Trophoblast cell (in vitro differentiated cells and primary cell): ENCODE measurements around the gene DPYD.

ENCODE experiments used
- DNase-seq, 2 donors: peaks; one replicate each; pipeline ENCODE4 v3.0.0-alpha.2; 2016
- H2AFZ ChIP-seq: 2 replicates; pipeline ENCODE4 v1.6.1; 2013; ENCODE audit warnings: low read length, moderate library complexity, mild to moderate bottlenecking; ENCODE audit not compliant: insufficient read depth, poor library complexity
- H2AK5ac ChIP-seq: 2 replicates; pipeline ENCODE4 v1.6.1; 2013; ENCODE audit warnings: mild to moderate bottlenecking, low read length
- H2BK120ac ChIP-seq: 2 replicates; pipeline ENCODE4 v1.6.1; 2013; ENCODE audit warnings: low read length, mild to moderate bottlenecking, moderate library complexity; ENCODE audit not compliant: insufficient read depth, poor library complexity
- H2BK12ac ChIP-seq: 2 replicates; pipeline ENCODE4 v1.6.1; 2013; ENCODE audit warnings: mild to moderate bottlenecking, low read length, moderate library complexity
- H2BK5ac ChIP-seq: 2 replicates; pipeline ENCODE4 v1.6.1; 2013; ENCODE audit warnings: low read length, low read depth, moderate library complexity, mild to moderate bottlenecking; ENCODE audit not compliant: poor library complexity
- H3K14ac ChIP-seq: 2 replicates; pipeline ENCODE4 v1.6.1; 2013; ENCODE audit warnings: mild to moderate bottlenecking, low read length
- H3K18ac ChIP-seq: 2 replicates; pipeline ENCODE4 v1.6.1; 2013; ENCODE audit warnings: mild to moderate bottlenecking, low read length
- H3K23ac ChIP-seq: 2 replicates; pipeline ENCODE4 v1.6.1; 2013; ENCODE audit warnings: low read length
- H3K27ac ChIP-seq: 2 replicates; pipeline ENCODE4 v1.5.1; 2013; ENCODE audit warnings: low read depth, mild to moderate bottlenecking, inconsistent platforms, low read length, moderate library complexity
- H3K27me3 ChIP-seq: 2 replicates; pipeline ENCODE4 v1.6.1; 2013; ENCODE audit warnings: inconsistent platforms, mild to moderate bottlenecking, low read length, moderate library complexity; ENCODE audit not compliant: insufficient read depth
- H3K36me3 ChIP-seq, 2 experiments: 1 replicate in 1 of 2; 2 replicates in 1 of 2; pipeline ENCODE4 v1.6.1; 2013; ENCODE audit warnings: low read length in 2 of 2, mild to moderate bottlenecking in 2 of 2, moderate library complexity in 1 of 2; ENCODE audit not compliant: insufficient read depth in 2 of 2, control insufficient read depth in 1 of 2
- H3K4ac ChIP-seq: 2 replicates; pipeline ENCODE4 v1.6.1; 2013; ENCODE audit warnings: low read depth, mild to moderate bottlenecking, low read length, moderate library complexity
- H3K4me1 ChIP-seq, 2 experiments: 1 replicate in 1 of 2; 2 replicates in 1 of 2; pipeline ENCODE4 v1.6.1; 2013; ENCODE audit warnings: low read length in 2 of 2, mild to moderate bottlenecking in 2 of 2, moderate library complexity in 1 of 2; ENCODE audit not compliant: insufficient read depth in 2 of 2, control insufficient read depth in 1 of 2
- H3K4me2 ChIP-seq: 2 replicates; pipeline ENCODE4 v1.6.1; 2013; ENCODE audit warnings: inconsistent platforms, mild to moderate bottlenecking, low read length, moderate library complexity
- H3K4me3 ChIP-seq: 2 replicates; pipeline ENCODE4 v1.5.1; 2013; ENCODE audit warnings: mild to moderate bottlenecking, low read depth, low read length, inconsistent platforms
- H3K79me1 ChIP-seq: one replicate; pipeline ENCODE4 v1.6.1; 2013; ENCODE audit warnings: low read length
- H3K79me2 ChIP-seq: 2 replicates; pipeline ENCODE4 v1.6.1; 2013; ENCODE audit warnings: low read length, mild to moderate bottlenecking; ENCODE audit not compliant: control insufficient read depth, insufficient read depth, poor library complexity
- H3K9ac ChIP-seq: 2 replicates; pipeline ENCODE4 v1.6.1; 2013; ENCODE audit warnings: mild to moderate bottlenecking, low read length
- H3K9me3 ChIP-seq: 2 replicates; pipeline ENCODE4 v1.6.1; 2013; ENCODE audit warnings: low read depth, mild to moderate bottlenecking, control low read depth, inconsistent platforms, low read length; ENCODE audit not compliant: insufficient read depth
- H4K12ac ChIP-seq: 2 replicates; pipeline ENCODE4 v1.6.1; 2013; ENCODE audit warnings: low read depth, mild to moderate bottlenecking, low read length, moderate library complexity
- H4K8ac ChIP-seq: 2 replicates; pipeline ENCODE4 v1.6.1; 2013; ENCODE audit warnings: low read depth, mild to moderate bottlenecking, low read length, moderate library complexity
- H4K91ac ChIP-seq: one replicate; pipeline ENCODE4 v1.6.1; 2013; ENCODE audit warnings: low read depth, mild to moderate bottlenecking, low read length, moderate library complexity
- WGBS: extraction: QIAGEN DNeasy Blood & Tissue Kit; methylation state at CpG from one replicate; pipeline ENCODE4 v1.1.7; 2013; ENCODE audit warnings: missing lambda C conversion rate; ENCODE audit not compliant: insufficient read length, insufficient coverage; ENCODE audit errors: extremely low coverage; 5-methylcytosine and 5-hydroxymethylcytosine counted together

Gene DPYD

DNA sequence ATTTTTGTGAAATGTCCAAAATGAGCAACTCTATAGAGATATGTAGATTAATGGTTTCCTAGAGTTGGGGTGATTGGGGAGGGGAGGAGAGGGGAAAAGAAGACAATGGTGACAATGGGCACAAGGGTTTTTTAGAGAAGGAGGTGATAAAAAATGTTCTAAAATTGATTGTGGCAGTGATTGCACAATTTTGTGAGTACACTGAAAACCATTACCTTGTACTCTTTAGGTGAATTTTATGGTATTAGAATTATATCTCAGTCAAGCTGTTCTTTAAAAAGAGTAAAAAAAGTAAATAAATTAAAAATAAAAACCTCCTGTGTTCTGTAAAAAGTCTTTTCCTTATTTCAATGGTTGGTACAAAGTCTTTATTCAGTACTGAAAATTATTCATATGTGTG is 869.0 kb downstream of the DPYD start:
- Histone ChIP-seq H3K9ac (no peak overlapping the region), H3K18ac (no peak overlapping the region), H2BK120ac (no peak overlapping the region), H2BK12ac (no peak overlapping the region), H3K4me1 (no peaks in the 10 kb centered on the region), H2AK5ac (no peak overlapping the region), H2BK5ac (no peak overlapping the region), H3K4ac (no peak overlapping the region), H3K36me3 (no peaks in the 10 kb centered on the region), H3K79me2 (no peaks in the 10 kb centered on the region), H4K8ac (no peak overlapping the region), H3K27me3 (no peaks in the 10 kb centered on the region), H3K79me1 (no peaks in the 10 kb centered on the region), H3K23ac (no peak overlapping the region), H2AFZ (no peak overlapping the region), H4K91ac (no peak overlapping the region), H4K12ac (no peak overlapping the region), H3K9me3 (peaks cover 5% of the 10 kb centered on the region), H3K14ac (no peak overlapping the region), H3K27ac (no peak overlapping the region), H3K4me2 (no peak overlapping the region), H3K4me3 (no peak overlapping the region)
- DNase-seq, result no peak

DNA sequence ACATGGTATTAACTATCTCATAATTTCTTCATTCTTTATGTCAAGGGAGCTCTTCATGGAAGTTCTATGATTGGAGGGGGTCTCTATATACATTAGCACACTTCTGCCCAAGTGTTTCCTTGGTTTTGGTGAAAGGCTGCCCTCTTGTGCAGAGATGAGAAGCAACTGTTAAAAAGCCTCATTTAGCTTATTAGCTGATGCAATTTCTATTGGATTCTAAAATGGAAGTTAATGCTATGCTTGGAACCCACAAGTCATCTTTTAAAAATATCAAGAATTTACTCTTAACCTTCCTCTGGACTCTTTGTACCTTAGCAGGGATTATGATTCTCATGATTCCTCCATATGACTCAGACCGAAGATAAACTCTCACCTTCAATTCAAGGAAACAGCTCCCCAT is 870.3 kb downstream of the DPYD start:
- Histone ChIP-seq H3K79me1 (no peaks in the 10 kb centered on the region), H2BK12ac (no peak overlapping the region), H4K12ac (no peak overlapping the region), H3K4ac (no peak overlapping the region), H3K27ac (no peak overlapping the region), H3K14ac (no peak overlapping the region), H2AFZ (no peak overlapping the region), H3K4me1 (no peaks in the 10 kb centered on the region), H3K36me3 (no peaks in the 10 kb centered on the region), H3K27me3 (no peaks in the 10 kb centered on the region), H3K79me2 (no peaks in the 10 kb centered on the region), H3K9ac (no peak overlapping the region), H3K4me2 (no peak overlapping the region), H2BK120ac (no peak overlapping the region), H2BK5ac (no peak overlapping the region), H2AK5ac (no peak overlapping the region), H4K8ac (no peak overlapping the region), H3K18ac (no peak overlapping the region), H3K23ac (no peak overlapping the region), H4K91ac (no peak overlapping the region), H3K9me3 (no peaks in the 10 kb centered on the region), H3K4me3 (no peak overlapping the region)
- DNase-seq, result peak in 1 of 2 donors; percentile 49
- WGBS, result no CpG with 5 or more reads among the region's 1 CpG

DNA sequence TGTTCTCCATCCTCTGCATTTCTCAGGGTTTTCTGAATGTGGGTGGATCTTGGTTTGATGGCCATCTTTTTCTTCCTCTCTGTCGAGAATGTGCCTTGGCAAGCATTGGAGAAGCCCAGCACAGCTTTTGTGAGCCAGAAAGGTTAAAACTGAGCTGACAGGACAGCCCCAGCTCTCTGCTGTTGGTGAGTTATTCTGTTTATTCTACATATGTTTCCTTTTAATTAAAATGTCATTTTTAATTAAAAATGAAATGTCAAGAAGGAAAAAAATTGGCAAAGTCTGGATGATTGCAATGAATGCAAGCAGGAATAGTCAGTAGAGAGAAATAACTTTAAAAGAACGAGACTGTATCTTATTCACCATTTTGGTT is 873.4 kb downstream of the DPYD start:
- H3K23ac ChIP-seq, result no peak overlapping the region
- H3K9ac ChIP-seq, result no peak overlapping the region
- H3K4me1 ChIP-seq, result no peaks in the 10 kb centered on the region
- no peaks in the 10 kb centered on the region for H3K79me2 ChIP-seq
- no peak overlapping the region for H2BK120ac ChIP-seq
- H4K91ac ChIP-seq, result no peak overlapping the region
- no peaks in the 10 kb centered on the region for H3K27me3 ChIP-seq
- DNase-seq, result no peak
- no peak overlapping the region for H3K18ac ChIP-seq
- WGBS, result no CpG with 5 or more reads among the region's 2 CpGs
- H3K4me3 ChIP-seq, result no peak overlapping the region
- H2AK5ac ChIP-seq, result no peak overlapping the region
- H3K4me2 ChIP-seq, result no peak overlapping the region
- H4K12ac ChIP-seq, result no peak overlapping the region
- no peaks in the 10 kb centered on the region for H3K9me3 ChIP-seq
- no peaks in the 10 kb centered on the region for H3K79me1 ChIP-seq
- H3K14ac ChIP-seq, result no peak overlapping the region
- no peak overlapping the region for H3K27ac ChIP-seq
- no peak overlapping the region for H4K8ac ChIP-seq
- H2BK12ac ChIP-seq, result no peak overlapping the region
- H3K4ac ChIP-seq, result no peak overlapping the region
- H3K36me3 ChIP-seq, result no peaks in the 10 kb centered on the region
- no peak overlapping the region for H2AFZ ChIP-seq
- H2BK5ac ChIP-seq, result no peak overlapping the region

DNA sequence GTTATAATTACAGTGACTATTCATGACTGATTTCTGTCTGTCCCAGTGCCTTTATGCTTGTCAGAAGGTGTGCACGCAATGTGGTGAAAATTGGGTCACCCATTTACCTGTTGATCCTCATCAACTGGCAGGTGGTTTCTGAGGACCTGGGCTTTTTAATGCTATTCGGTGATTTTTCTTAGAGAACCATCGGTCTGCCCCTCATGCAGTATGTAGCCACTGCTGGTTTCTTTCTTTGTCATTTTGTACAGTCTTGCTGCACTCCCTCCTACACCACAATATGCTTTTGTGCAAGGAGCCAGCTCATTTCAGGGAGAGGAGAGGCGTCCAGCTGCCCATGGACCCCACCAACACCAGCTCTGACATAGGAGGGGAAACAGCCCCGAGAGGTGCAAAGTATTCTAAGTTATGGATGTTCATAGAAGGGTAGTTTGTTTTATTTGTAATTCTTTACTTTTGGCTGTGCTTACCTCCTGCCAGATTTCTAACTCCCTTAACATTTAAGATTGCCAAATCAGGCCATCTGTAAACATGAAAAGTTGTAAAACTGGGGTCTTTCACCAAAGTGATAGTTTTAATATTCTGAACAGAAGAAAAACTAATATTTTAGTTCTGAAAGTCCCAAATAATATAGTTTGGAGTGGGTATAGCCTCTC is 873.9 kb downstream of the DPYD start:
- Histone ChIP-seq H3K79me1 (no peaks in the 10 kb centered on the region), H3K4me1 (no peaks in the 10 kb centered on the region), H3K23ac (no peak overlapping the region), H4K12ac (no peak overlapping the region), H2AK5ac (no peak overlapping the region), H4K91ac (no peak overlapping the region), H2BK5ac (no peak overlapping the region), H3K4me3 (no peak overlapping the region), H3K9ac (no peak overlapping the region), H3K79me2 (no peaks in the 10 kb centered on the region), H3K9me3 (no peaks in the 10 kb centered on the region), H3K27me3 (no peaks in the 10 kb centered on the region), H4K8ac (no peak overlapping the region), H2AFZ (no peak overlapping the region), H2BK120ac (no peak overlapping the region), H3K4ac (no peak overlapping the region), H2BK12ac (no peak overlapping the region), H3K27ac (no peak overlapping the region), H3K14ac (no peak overlapping the region), H3K4me2 (no peak overlapping the region), H3K36me3 (no peaks in the 10 kb centered on the region), H3K18ac (no peak overlapping the region)
- no peak for DNase-seq
- WGBS, result no CpG with 5 or more reads among the region's 5 CpGs
